DND-41 (cell line): ENCODE measurements around the gene DCUN1D3.
"Not testable (repeated sequence)": the region's sequence is repeated elsewhere in the genome, so short reads cannot be mapped to it uniquely, and the experiment has no call there.

ENCODE experiments used
- CTCF ChIP-seq: IDR thresholded peaks from 2 replicates; pipeline ENCODE4 v1.5.1; 2012; ENCODE audit warnings: borderline replicate concordance, low read length, moderate library complexity, mild to moderate bottlenecking; ENCODE audit not compliant: poor library complexity, severe bottlenecking; ENCODE audit errors: extremely low read depth
- EZH2 ChIP-seq: IDR thresholded peaks from 3 replicates; pipeline ENCODE4 v1.6.1; 2012; ENCODE audit warnings: borderline replicate concordance, low read depth, mild to moderate bottlenecking, moderate library complexity, low read length, inconsistent platforms; ENCODE audit not compliant: severe bottlenecking

GRCh38 chr16:20864376-20864775 lies 35.8 kb downstream of the DCUN1D3 start:
- TF ChIP-seq EZH2, CTCF: not testable (repeated sequence)
